ENCODE results near the gene FAM241A. TPM values are rescaled to one million over a fixed set of nuclear protein-coding genes. Genes with fewer than 3 reads are reported as not detected.

The FAM241A gene
- total and polyA plus RNA-seq, 8 donors = 0.58 to 8.4 (median 3.1) TPM; not detected in 1

DNA sequence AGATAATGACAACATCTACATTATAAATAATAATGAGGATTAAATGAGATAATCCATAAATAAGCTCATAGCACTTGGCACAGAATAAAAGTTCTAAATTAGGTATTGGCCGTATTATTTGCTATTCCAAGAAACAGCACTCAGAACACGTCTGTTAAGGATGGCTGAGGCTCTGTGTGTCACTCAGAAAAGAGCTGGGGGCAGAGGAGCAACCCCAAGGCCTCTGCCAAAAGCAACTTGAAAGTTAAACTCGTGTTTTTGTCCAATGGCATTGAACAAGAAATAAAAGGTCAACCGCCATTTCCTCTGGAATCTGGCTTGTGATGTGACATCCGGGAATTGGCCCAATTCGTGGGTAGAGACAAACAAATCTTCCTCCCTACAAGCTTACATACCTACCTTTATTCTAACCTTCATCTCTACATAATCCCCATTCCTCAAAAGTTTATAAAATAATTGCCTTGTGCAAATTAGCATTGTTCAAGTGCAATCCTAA lies 42.3 kb upstream of the FAM241A start:
- H3K4me1 ChIP-seq = peaks cover 0 to 17% (median 8%) of the 10 kb centered on the region in 4 donors
- H3K27me3 ChIP-seq = no peaks in the 10 kb centered on the region
- TF ChIP-seq POLR2AphosphoS5 (IDR thresholded peaks at IDR 0.05) = no peak
- TF ChIP-seq EP300 (IDR thresholded peaks at IDR 0.05) = no peak
- no peak for TF ChIP-seq POLR2A (IDR thresholded peaks at IDR 0.05)
- TF ChIP-seq, protein P1, sequence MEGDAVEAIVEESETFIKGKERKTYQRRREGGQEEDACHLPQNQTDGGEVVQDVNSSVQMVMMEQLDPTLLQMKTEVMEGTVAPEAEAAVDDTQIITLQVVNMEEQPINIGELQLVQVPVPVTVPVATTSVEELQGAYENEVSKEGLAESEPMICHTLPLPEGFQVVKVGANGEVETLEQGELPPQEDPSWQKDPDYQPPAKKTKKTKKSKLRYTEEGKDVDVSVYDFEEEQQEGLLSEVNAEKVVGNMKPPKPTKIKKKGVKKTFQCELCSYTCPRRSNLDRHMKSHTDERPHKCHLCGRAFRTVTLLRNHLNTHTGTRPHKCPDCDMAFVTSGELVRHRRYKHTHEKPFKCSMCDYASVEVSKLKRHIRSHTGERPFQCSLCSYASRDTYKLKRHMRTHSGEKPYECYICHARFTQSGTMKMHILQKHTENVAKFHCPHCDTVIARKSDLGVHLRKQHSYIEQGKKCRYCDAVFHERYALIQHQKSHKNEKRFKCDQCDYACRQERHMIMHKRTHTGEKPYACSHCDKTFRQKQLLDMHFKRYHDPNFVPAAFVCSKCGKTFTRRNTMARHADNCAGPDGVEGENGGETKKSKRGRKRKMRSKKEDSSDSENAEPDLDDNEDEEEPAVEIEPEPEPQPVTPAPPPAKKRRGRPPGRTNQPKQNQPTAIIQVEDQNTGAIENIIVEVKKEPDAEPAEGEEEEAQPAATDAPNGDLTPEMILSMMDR (IDR thresholded peaks at IDR 0.05) = no peak
- no peaks in the 10 kb centered on the region for H3K9me3 ChIP-seq
- intact Hi-C loops (cut with DNase I; ENCODE audit: low total_unique reads) = no loop called here
- H3K27ac ChIP-seq = no peak overlapping the region
- 68 to 82% (median 77%) methylated on average over 6 of the region's 6 CpGs for WGBS, 5 donors
- H3K4me3 ChIP-seq = no peak overlapping the region
- no peak for DNase-seq
- H3K36me3 ChIP-seq = no peaks in the 10 kb centered on the region

DNA sequence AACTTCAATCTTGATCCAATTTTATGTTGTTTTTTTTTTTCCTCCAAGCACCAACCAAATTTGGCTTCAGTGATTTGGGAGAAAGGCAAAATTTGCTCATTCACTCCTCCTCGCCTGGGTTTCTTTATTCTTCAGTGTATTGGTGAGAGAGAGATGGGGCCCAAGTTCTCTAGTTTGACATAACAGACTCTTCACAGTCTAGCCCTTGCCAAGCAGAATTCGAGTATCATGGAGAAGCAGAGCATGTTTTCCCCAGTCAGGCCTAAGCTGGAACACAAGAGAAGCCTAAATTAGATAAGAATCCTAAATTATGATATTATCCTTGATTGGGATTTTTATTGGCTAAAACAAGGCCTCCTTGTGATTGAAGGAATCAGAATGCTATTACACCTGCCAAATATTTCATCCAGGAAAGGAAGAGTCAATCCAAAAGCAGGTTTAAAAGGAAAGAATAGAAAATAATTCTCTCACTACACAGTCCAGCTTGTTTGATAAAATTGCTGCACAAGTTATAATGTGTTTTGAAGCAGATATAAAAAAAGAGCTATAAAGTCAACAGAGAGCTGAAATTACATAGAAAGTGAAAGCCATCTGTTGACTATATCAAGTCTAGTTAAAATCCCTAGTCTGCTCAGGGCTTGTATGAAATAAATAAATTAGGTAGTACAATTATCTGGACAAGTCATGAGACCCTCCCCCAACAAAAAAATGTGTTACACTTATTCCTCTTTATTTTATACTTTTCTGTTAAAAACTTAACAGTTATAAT lies 39.9 kb upstream of the FAM241A start:
- no peaks in the 10 kb centered on the region for H3K36me3 ChIP-seq
- peaks cover 0 to 23% (median 3%) of the 10 kb centered on the region in 4 donors for H3K4me1 ChIP-seq
- H3K4me3 ChIP-seq = no peak overlapping the region
- 66 to 78% (median 76%) methylated on average over 2 of the region's 2 CpGs for WGBS, 5 donors
- no peak for DNase-seq
- H3K27me3 ChIP-seq = no peaks in the 10 kb centered on the region
- H3K27ac ChIP-seq = no peak overlapping the region
- intact Hi-C loops (cut with DNase I; ENCODE audit: low total_unique reads) = no loop called here
- no peaks in the 10 kb centered on the region for H3K9me3 ChIP-seq
- TF ChIP-seq POLR2AphosphoS5 (IDR thresholded peaks at IDR 0.05) = no peak
- TF ChIP-seq, protein P1 (IDR thresholded peaks at IDR 0.05) = no peak
- TF ChIP-seq POLR2A (IDR thresholded peaks at IDR 0.05) = no peak
- TF ChIP-seq EP300 (IDR thresholded peaks at IDR 0.05) = no peak

DNA sequence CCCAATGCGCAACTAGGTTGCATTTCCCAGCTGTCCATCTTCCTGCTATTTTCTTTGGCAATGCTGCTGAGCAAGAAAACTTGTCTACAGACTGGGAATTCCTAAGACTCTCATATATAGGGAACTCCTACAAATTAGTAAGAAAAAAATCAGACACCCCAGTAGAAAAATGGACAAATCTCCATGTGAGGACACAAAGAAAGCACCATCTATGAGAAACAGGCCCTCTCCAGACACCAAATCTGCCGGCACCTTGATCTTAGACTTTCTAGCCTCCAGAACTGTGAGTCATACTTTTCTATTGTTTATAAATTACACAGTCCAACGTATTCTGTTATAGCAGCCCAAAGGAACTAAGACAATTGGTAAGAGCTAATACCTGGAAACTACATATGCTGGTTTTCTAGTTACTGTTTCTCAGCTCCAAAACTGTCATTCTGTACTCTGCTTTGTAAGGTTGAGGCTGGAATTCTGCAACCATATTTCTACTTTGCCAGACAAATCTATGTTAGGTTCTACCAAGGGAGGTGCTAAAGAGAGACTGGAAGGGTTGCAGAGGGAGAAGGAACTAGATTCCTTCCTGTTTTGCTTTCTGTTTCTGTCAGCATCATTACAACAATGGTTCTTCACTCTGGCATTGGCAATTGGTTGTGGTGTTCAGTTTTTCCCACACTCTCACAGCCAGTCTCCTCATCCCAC lies 35.7 kb upstream of the FAM241A start:
- Histone ChIP-seq H3K4me1 (peaks cover 0 to 41% (median 7%) of the 10 kb centered on the region in 4 donors), H3K27ac (peak overlapping the region in 4 of 5 donors; percentile 25 to 69 (median 54)), H3K4me3 (no peak overlapping the region), H3K27me3 (no peaks in the 10 kb centered on the region), H3K9me3 (no peaks in the 10 kb centered on the region), H3K36me3 (no peaks in the 10 kb centered on the region)
- DNase-seq = peak in 1 of 2 donors; percentile 32
- TF ChIP-seq, protein P1 (IDR thresholded peaks at IDR 0.05) = no peak
- no peak for TF ChIP-seq POLR2AphosphoS5 (IDR thresholded peaks at IDR 0.05)
- TF ChIP-seq POLR2A (IDR thresholded peaks at IDR 0.05) = no peak
- TF ChIP-seq EP300 (IDR thresholded peaks at IDR 0.05) = no peak
- WGBS, 5 donors = 25 to 37% (median 31%) methylated on average over 3 of the region's 3 CpGs
- intact Hi-C loops (cut with DNase I; ENCODE audit: low total_unique reads) = no loop called here

DNA sequence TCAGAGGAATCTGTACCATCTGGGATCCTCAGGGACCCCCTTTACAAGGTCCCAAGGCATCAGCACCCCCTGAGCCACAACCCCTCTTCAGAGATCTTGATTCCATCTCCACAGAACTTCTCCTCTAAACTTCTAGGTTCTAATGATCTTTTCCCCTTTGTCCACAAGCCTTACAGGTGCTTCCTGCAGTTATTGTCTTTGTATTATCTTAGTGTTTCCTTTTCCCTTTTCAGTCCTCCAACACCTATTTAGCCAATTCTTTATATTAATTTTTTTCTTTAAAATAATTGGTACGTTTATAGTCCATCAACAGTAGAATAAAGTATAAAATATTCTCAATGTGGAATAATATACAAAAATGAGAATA lies 35.2 kb upstream of the FAM241A start:
- H3K27ac ChIP-seq = peak overlapping the region in 4 of 5 donors; percentile 25 to 69 (median 54)
- DNase-seq = no peak
- no peaks in the 10 kb centered on the region for H3K27me3 ChIP-seq
- WGBS, 5 donors = 60 to 86% (median 80%) methylated on average over 1 of the region's 1 CpG
- H3K36me3 ChIP-seq = no peaks in the 10 kb centered on the region
- no peak overlapping the region for H3K4me3 ChIP-seq
- H3K4me1 ChIP-seq = peaks cover 0 to 43% (median 7%) of the 10 kb centered on the region in 4 donors
- TF ChIP-seq EP300 (IDR thresholded peaks at IDR 0.05) (no peak), POLR2A (IDR thresholded peaks at IDR 0.05) (no peak), POLR2AphosphoS5 (IDR thresholded peaks at IDR 0.05) (no peak)
- TF ChIP-seq, protein P1 (IDR thresholded peaks at IDR 0.05) = no peak
- intact Hi-C loops (cut with DNase I; ENCODE audit: low total_unique reads) = no loop called here
- no peaks in the 10 kb centered on the region for H3K9me3 ChIP-seq
